Stimulated activated naive CD4-positive, alpha-beta T cell treated with Interleukin-2 at 50 U/mL for 16 hours (primary cell): ENCODE results near the gene VAMP1.
"Not testable (repeated sequence)": the region's sequence is repeated elsewhere in the genome, so short reads cannot be mapped to it uniquely, and the experiment has no call there.

Experiments
- DNase-seq: peaks from one replicate; lab custom pipeline; 2025; lab: John Stamatoyannopoulos, UW

Gene VAMP1

GRCh38 chr12:6469609-6470374 is 685 bp downstream of the VAMP1 start:
- no peak for DNase-seq

GRCh38 chr12:6469092-6469491 is 1.4 kb downstream of the VAMP1 start:
- no peak for DNase-seq

- DNase-seq: no peak
Observed at GRCh38 chr12:6468283-6468575, 2.2 kb downstream of the VAMP1 start.

- DNase-seq: not testable (repeated sequence)
Observed at GRCh38 chr12:6467571-6468282, 2.8 kb downstream of the VAMP1 start.

GRCh38 chr12:6466751-6467150 is 3.7 kb downstream of the VAMP1 start:
- not testable (repeated sequence) for DNase-seq

GRCh38 chr12:6466184-6466573 is 4.3 kb downstream of the VAMP1 start:
- DNase-seq: no peak

GRCh38 chr12:6465467-6466183 is 4.9 kb downstream of the VAMP1 start:
- no peak for DNase-seq

- no peak for DNase-seq
Observed at GRCh38 chr12:6464531-6464930, 5.9 kb downstream of the VAMP1 start.

GRCh38 chr12:6463858-6464257 is 6.6 kb downstream of the VAMP1 start:
- DNase-seq: no peak

- DNase-seq: no peak
Observed at GRCh38 chr12:6463216-6463615, 7.3 kb downstream of the VAMP1 start.

- DNase-seq: peak; percentile 29
Observed at GRCh38 chr12:6462234-6462995, 8.1 kb downstream of the VAMP1 start.

- peak; percentile 76 for DNase-seq
Observed at GRCh38 chr12:6461401-6462233, 8.9 kb downstream of the VAMP1 start.

GRCh38 chr12:6460751-6461371 is 9.6 kb downstream of the VAMP1 start:
- peak; percentile 23 for DNase-seq

- no peak for DNase-seq
Observed at GRCh38 chr12:6459004-6459337, 11.5 kb downstream of the VAMP1 start.

- no peak for DNase-seq
Observed at GRCh38 chr12:6458281-6459003, 12.0 kb downstream of the VAMP1 start.

GRCh38 chr12:6457220-6457945 is 13.1 kb downstream of the VAMP1 start:
- DNase-seq: no peak

- peak; percentile 20 for DNase-seq
Observed at GRCh38 chr12:6452944-6453630, 17.4 kb downstream of the VAMP1 start.

GRCh38 chr12:6452245-6452943 is 18.1 kb downstream of the VAMP1 start:
- DNase-seq: peak; percentile 23
